Measurements from ENCODE around the gene LCAT. TPM values are rescaled to one million over a fixed set of nuclear protein-coding genes. Genes with fewer than 3 reads are reported as not detected.
A peak's percentile ranks its signal among the peaks of the same experiment; 100 is the strongest.

LCAT gene
- total RNA-seq, 1 donor from 2014 or later = 17.0 TPM

DNA sequence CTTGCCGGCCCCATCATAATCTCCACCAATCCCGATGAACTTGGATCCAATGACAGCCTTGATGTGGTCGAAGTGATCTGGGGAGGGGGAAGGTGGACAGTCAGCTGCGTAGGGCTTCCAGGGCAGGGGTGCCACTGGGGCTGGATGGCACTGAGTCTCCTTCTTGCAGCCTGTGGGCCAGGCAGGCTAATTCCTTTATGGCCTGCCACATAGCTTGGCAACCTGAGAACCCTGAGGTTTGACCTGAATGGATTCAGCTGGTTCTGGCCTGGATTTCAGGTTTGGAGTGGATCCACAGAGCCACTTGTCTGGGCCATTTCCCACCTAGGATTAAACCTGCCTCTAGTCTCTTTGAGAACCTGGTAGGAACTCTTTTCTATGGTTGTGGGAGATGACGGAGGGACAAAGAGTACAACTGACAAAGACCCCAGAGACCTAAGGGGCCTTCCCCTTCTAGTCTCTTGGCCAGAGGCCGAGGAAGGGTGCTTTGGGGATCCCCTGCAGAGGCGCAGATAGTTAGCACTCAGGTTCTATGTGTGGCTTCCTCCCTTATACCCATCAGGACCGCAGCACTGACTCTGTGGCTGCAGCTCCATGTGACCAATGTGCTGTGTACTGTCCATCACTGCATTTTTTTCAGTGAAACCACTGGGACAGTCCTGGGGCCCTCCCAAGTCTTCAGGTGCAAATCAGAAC, 45.5 kb upstream of the LCAT start:
- Mint-ChIP-seq H3K4me1 (ENCODE audit: unreplicated experiment) (peaks cover 16% of the 10 kb centered on the region), H3K9me3 (ENCODE audit: unreplicated experiment) (no peaks in the 10 kb centered on the region), H3K27ac (ENCODE audit: unreplicated experiment) (no peak overlapping the region), H3K27me3 (ENCODE audit: unreplicated experiment) (peaks cover 8% of the 10 kb centered on the region), H3K36me3 (ENCODE audit: low read depth, unreplicated experiment) (peaks cover 5% of the 10 kb centered on the region), H3K4me3 (ENCODE audit: unreplicated experiment) (no peak overlapping the region)
- no peak for DNase-seq (ENCODE audit: low spot score)
- TF ChIP-seq, protein P1, sequence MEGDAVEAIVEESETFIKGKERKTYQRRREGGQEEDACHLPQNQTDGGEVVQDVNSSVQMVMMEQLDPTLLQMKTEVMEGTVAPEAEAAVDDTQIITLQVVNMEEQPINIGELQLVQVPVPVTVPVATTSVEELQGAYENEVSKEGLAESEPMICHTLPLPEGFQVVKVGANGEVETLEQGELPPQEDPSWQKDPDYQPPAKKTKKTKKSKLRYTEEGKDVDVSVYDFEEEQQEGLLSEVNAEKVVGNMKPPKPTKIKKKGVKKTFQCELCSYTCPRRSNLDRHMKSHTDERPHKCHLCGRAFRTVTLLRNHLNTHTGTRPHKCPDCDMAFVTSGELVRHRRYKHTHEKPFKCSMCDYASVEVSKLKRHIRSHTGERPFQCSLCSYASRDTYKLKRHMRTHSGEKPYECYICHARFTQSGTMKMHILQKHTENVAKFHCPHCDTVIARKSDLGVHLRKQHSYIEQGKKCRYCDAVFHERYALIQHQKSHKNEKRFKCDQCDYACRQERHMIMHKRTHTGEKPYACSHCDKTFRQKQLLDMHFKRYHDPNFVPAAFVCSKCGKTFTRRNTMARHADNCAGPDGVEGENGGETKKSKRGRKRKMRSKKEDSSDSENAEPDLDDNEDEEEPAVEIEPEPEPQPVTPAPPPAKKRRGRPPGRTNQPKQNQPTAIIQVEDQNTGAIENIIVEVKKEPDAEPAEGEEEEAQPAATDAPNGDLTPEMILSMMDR (IDR thresholded peaks at IDR 0.05; ENCODE audit: unreplicated experiment) = no peak

DNA sequence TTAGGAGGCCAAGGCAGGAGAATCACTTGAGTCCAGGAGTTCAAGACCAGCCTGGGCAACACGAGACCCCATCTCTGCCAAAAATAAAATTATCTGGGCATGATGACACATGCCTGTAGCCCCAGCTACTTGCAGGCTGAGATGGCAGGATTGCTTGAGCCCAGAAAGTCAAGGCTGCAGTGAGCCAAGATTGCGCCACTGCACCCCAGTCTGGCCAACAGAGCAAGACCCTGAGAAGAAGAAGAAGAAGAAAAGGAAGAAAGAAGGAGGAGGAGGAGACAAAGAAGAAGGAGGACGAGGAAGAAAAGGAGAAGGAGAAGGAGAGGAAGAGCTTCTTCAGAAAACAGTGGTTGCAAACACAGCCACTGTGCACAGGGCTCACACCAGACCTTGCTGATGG, 44.8 kb upstream of the LCAT start:
- Mint-ChIP-seq H3K4me1 (ENCODE audit: unreplicated experiment) (peaks cover 16% of the 10 kb centered on the region), H3K4me3 (ENCODE audit: unreplicated experiment) (no peak overlapping the region), H3K27ac (ENCODE audit: unreplicated experiment) (no peak overlapping the region), H3K36me3 (ENCODE audit: low read depth, unreplicated experiment) (peaks cover 5% of the 10 kb centered on the region), H3K27me3 (ENCODE audit: unreplicated experiment) (peaks cover 8% of the 10 kb centered on the region), H3K9me3 (ENCODE audit: unreplicated experiment) (no peaks in the 10 kb centered on the region)
- TF ChIP-seq, protein P1 (IDR thresholded peaks at IDR 0.05; ENCODE audit: unreplicated experiment) = no peak
- no peak for DNase-seq (ENCODE audit: low spot score)

DNA sequence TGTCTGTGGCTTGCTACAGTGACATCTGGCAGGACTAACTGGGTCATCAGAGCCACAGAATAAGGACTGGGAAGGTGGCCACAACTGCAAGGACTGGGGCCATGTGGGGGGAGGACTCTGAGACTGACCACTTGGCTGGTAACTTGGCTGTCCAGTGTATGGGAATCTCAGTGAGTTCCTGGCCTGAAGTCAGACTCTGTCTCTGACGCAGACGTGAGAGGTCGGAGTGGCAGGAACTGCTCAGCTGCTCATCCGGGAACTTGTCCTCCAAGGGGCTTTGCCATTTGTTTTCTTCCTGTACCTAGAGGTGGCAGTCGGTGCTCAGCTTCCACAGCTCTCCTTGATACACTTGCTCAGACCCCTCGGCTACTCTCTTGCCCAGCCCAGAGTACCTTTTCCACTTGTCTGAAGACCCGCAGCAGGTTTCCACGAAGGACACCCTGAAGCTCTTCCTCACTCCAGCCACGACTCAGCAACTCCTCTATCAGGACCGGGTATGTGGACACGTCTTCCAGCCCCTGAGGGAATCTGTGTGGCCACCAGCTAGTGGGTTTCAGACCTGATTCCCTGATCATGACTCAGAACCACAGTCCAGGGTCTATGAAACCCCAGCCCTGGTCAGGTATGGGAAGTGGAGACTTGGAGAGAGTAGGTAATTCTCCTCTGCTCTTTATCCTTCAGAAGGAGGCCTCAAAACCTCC, 43.7 kb upstream of the LCAT start:
- Mint-ChIP-seq H3K36me3 (ENCODE audit: low read depth, unreplicated experiment) (peaks cover 5% of the 10 kb centered on the region), H3K27me3 (ENCODE audit: unreplicated experiment) (peaks cover 14% of the 10 kb centered on the region), H3K27ac (ENCODE audit: unreplicated experiment) (peak overlapping the region; percentile 64), H3K4me1 (ENCODE audit: unreplicated experiment) (peaks cover 23% of the 10 kb centered on the region), H3K9me3 (ENCODE audit: unreplicated experiment) (no peaks in the 10 kb centered on the region), H3K4me3 (ENCODE audit: unreplicated experiment) (no peak overlapping the region)
- no peak for DNase-seq (ENCODE audit: low spot score)
- TF ChIP-seq, protein P1 (IDR thresholded peaks at IDR 0.05; ENCODE audit: unreplicated experiment) = no peak

DNA sequence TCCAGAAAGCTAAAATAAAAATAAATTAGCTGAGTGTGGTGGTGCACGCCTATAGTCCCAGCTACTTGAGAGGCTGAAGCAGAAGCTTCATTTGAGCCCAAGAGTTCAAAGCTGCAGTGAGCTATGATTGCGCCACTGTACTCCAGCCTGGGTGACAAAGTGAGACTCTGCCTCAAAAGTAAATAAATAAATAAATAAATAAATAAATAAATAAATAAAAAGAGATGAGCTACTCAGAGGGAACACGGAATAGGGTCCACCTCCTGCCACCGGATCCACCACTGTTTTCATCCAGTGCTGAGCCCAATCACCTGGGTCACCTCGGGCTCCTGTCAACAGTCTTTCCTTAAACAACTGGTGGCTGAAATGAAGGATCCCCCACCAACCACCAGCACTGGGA, 43.0 kb upstream of the LCAT start:
- Mint-ChIP-seq H3K4me1 (ENCODE audit: unreplicated experiment) (peaks cover 23% of the 10 kb centered on the region), H3K4me3 (ENCODE audit: unreplicated experiment) (no peak overlapping the region), H3K27ac (ENCODE audit: unreplicated experiment) (no peak overlapping the region), H3K27me3 (ENCODE audit: unreplicated experiment) (peaks cover 14% of the 10 kb centered on the region), H3K9me3 (ENCODE audit: unreplicated experiment) (no peaks in the 10 kb centered on the region), H3K36me3 (ENCODE audit: low read depth, unreplicated experiment) (peaks cover 5% of the 10 kb centered on the region)
- TF ChIP-seq, protein P1 (IDR thresholded peaks at IDR 0.05; ENCODE audit: unreplicated experiment) = no peak
- no peak for DNase-seq (ENCODE audit: low spot score)

All from endothelial cell (in vitro differentiated cells).